ENCODE results near the gene SMARCD2.

DNA sequence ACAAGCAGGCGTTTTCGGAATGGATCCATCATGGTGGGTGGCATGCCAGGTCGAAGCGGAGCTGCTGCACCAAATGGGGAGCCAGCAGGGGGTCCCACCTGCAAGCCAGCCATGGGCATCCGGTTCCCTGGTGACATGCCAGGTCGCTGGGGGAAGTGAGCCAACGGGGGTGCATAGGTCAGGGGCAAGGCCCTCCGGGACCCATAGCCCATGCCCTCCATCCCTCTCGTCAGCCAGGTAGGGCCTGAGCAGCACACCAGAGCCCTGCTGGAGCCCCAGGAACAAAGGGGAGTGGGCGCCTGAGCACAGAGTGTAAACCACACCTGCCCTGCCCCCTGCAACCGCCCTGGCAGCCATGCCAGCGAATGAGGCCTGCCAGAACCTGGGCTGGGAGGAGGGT lies 5.0 kb downstream of the SMARCD2 start:
- no peak for TF ChIP-seq POLR2A (IDR thresholded peaks at IDR 0.05; ENCODE audit: low read depth)
- TF ChIP-seq EP300 (IDR thresholded peaks at IDR 0.05), result no peak
